ENCODE measurements around the gene ARHGEF28. TPM values are rescaled to one million over a fixed set of nuclear protein-coding genes. Genes with fewer than 3 reads are reported as not detected.

ARHGEF28 gene
- total RNA-seq, 2 experiments from 2014 or later, result not detected

GRCh38 chr5:73607228-73607627 is 18.8 kb upstream of the ARHGEF28 start:
- Mint-ChIP-seq H3K27me3 (peaks cover 16% of the 10 kb centered on the region), H3K27ac (no peak overlapping the region), H3K9me3 (no peaks in the 10 kb centered on the region), H3K4me3 (no peak overlapping the region), H3K36me3 (ENCODE audit: low read depth) (no peaks in the 10 kb centered on the region), H3K4me1 (no peaks in the 10 kb centered on the region)
- no peak for DNase-seq
- POLR2A ChIA-PET, result no interaction called here
- CTCF ChIA-PET, result no interaction called here

- ChIA-PET CTCF (no interaction called here), POLR2A (no interaction called here)
- no peaks in the 10 kb centered on the region for H3K4me1 Mint-ChIP-seq
- peaks cover 18% of the 10 kb centered on the region for H3K27me3 Mint-ChIP-seq
- no peak for DNase-seq
- H3K9me3 Mint-ChIP-seq, result no peaks in the 10 kb centered on the region
- H3K36me3 Mint-ChIP-seq (ENCODE audit: low read depth), result no peaks in the 10 kb centered on the region
- H3K4me3 Mint-ChIP-seq, result no peak overlapping the region
- no peak overlapping the region for H3K27ac Mint-ChIP-seq
Measured at GRCh38 chr5:73612799-73613198, 13.2 kb upstream of the ARHGEF28 start.

GRCh38 chr5:73615085-73615484 is 10.9 kb upstream of the ARHGEF28 start:
- H3K9me3 Mint-ChIP-seq, result no peaks in the 10 kb centered on the region
- no peak overlapping the region for H3K27ac Mint-ChIP-seq
- H3K4me1 Mint-ChIP-seq, result no peaks in the 10 kb centered on the region
- H3K36me3 Mint-ChIP-seq (ENCODE audit: low read depth), result no peaks in the 10 kb centered on the region
- ChIA-PET CTCF (no interaction called here), POLR2A (no interaction called here)
- DNase-seq, result no peak
- no peak overlapping the region for H3K4me3 Mint-ChIP-seq
- peaks cover 26% of the 10 kb centered on the region for H3K27me3 Mint-ChIP-seq

- no peaks in the 10 kb centered on the region for H3K4me1 Mint-ChIP-seq
- no peak overlapping the region for H3K4me3 Mint-ChIP-seq
- ChIA-PET POLR2A (no interaction called here), CTCF (no interaction called here)
- no peaks in the 10 kb centered on the region for H3K36me3 Mint-ChIP-seq (ENCODE audit: low read depth)
- no peak for DNase-seq
- H3K9me3 Mint-ChIP-seq, result no peaks in the 10 kb centered on the region
- H3K27ac Mint-ChIP-seq, result no peak overlapping the region
- peaks cover 24% of the 10 kb centered on the region for H3K27me3 Mint-ChIP-seq
Measured at GRCh38 chr5:73615947-73616346, 10.0 kb upstream of the ARHGEF28 start.

GRCh38 chr5:73617510-73618279 is 8.3 kb upstream of the ARHGEF28 start:
- POLR2A ChIA-PET, result no interaction called here
- DNase-seq, result no peak
- Mint-ChIP-seq H3K4me3 (no peak overlapping the region), H3K4me1 (no peaks in the 10 kb centered on the region), H3K9me3 (no peaks in the 10 kb centered on the region), H3K36me3 (ENCODE audit: low read depth) (no peaks in the 10 kb centered on the region), H3K27me3 (peaks cover 27% of the 10 kb centered on the region), H3K27ac (no peak overlapping the region)
- CTCF ChIA-PET, result interaction anchor here (0.5 kb wide), 1 partner anchor 31 kb away, joined by 3 read pairs; no protein-coding TSS in a partner anchor

- DNase-seq, result no peak
- Mint-ChIP-seq H3K9me3 (no peaks in the 10 kb centered on the region), H3K27ac (no peak overlapping the region), H3K4me1 (no peaks in the 10 kb centered on the region), H3K4me3 (no peak overlapping the region), H3K36me3 (ENCODE audit: low read depth) (no peaks in the 10 kb centered on the region), H3K27me3 (peaks cover 38% of the 10 kb centered on the region)
- CTCF ChIA-PET, result interaction anchor here (0.6 to 1.0 kb wide), 2 partner anchors 14 to 111 kb away, joined by 3 read pairs; no protein-coding TSS in a partner anchor
- POLR2A ChIA-PET, result no interaction called here
Measured at GRCh38 chr5:73619606-73620333, 6.2 kb upstream of the ARHGEF28 start.

GRCh38 chr5:73620334-73620687 is 5.7 kb upstream of the ARHGEF28 start:
- ChIA-PET CTCF (interaction anchor here (0.6 kb wide), 1 partner anchor 110 kb away, joined by 3 read pairs; no protein-coding TSS in a partner anchor), POLR2A (no interaction called here)
- Mint-ChIP-seq H3K36me3 (ENCODE audit: low read depth) (no peaks in the 10 kb centered on the region), H3K27ac (no peak overlapping the region), H3K9me3 (no peaks in the 10 kb centered on the region), H3K27me3 (peaks cover 42% of the 10 kb centered on the region), H3K4me1 (peaks cover 1% of the 10 kb centered on the region), H3K4me3 (no peak overlapping the region)
- no peak for DNase-seq

GRCh38 chr5:73623060-73623459 is 2.9 kb upstream of the ARHGEF28 start:
- Mint-ChIP-seq H3K9me3 (no peaks in the 10 kb centered on the region), H3K4me1 (peaks cover 3% of the 10 kb centered on the region), H3K27ac (no peak overlapping the region), H3K27me3 (peaks cover 61% of the 10 kb centered on the region), H3K36me3 (ENCODE audit: low read depth) (no peaks in the 10 kb centered on the region), H3K4me3 (no peak overlapping the region)
- DNase-seq, result no peak
- ChIA-PET CTCF (no interaction called here), POLR2A (no interaction called here)

- no peaks in the 10 kb centered on the region for H3K36me3 Mint-ChIP-seq (ENCODE audit: low read depth)
- H3K4me1 Mint-ChIP-seq, result peaks cover 3% of the 10 kb centered on the region
- POLR2A ChIA-PET, result no interaction called here
- no peak for DNase-seq
- H3K9me3 Mint-ChIP-seq, result no peaks in the 10 kb centered on the region
- H3K27ac Mint-ChIP-seq, result no peak overlapping the region
- H3K4me3 Mint-ChIP-seq, result no peak overlapping the region
- CTCF ChIA-PET, result no interaction called here
- peaks cover 69% of the 10 kb centered on the region for H3K27me3 Mint-ChIP-seq
Measured at GRCh38 chr5:73623901-73624404, 2.0 kb upstream of the ARHGEF28 start.

- DNase-seq, result no peak
- Mint-ChIP-seq H3K4me3 (no peak overlapping the region), H3K4me1 (peaks cover 3% of the 10 kb centered on the region), H3K27ac (no peak overlapping the region), H3K9me3 (no peaks in the 10 kb centered on the region), H3K27me3 (peaks cover 66% of the 10 kb centered on the region), H3K36me3 (ENCODE audit: low read depth) (no peaks in the 10 kb centered on the region)
- CTCF ChIA-PET, result no interaction called here
- POLR2A ChIA-PET, result no interaction called here
Measured at GRCh38 chr5:73624888-73625287, 1.1 kb upstream of the ARHGEF28 start.

GRCh38 chr5:73625372-73625943 is 538 bp upstream of the ARHGEF28 start:
- Mint-ChIP-seq H3K4me1 (peaks cover 3% of the 10 kb centered on the region), H3K4me3 (peak overlapping the region; percentile 49), H3K9me3 (no peaks in the 10 kb centered on the region), H3K36me3 (ENCODE audit: low read depth) (no peaks in the 10 kb centered on the region), H3K27me3 (peaks cover 65% of the 10 kb centered on the region), H3K27ac (no peak overlapping the region)
- CTCF ChIA-PET, result no interaction called here
- POLR2A ChIA-PET, result no interaction called here
- no peak for DNase-seq

GRCh38 chr5:73626814-73627313 is 868 bp downstream of the ARHGEF28 start:
- Mint-ChIP-seq H3K9me3 (no peaks in the 10 kb centered on the region), H3K27ac (no peak overlapping the region), H3K4me1 (peaks cover 3% of the 10 kb centered on the region), H3K27me3 (peaks cover 68% of the 10 kb centered on the region), H3K4me3 (peak overlapping the region; percentile 10), H3K36me3 (ENCODE audit: low read depth) (no peaks in the 10 kb centered on the region)
- POLR2A ChIA-PET, result no interaction called here
- no peak for DNase-seq
- CTCF ChIA-PET, result no interaction called here

GRCh38 chr5:73629456-73629855 is 3.5 kb downstream of the ARHGEF28 start:
- Mint-ChIP-seq H3K27ac (no peak overlapping the region), H3K27me3 (peaks cover 59% of the 10 kb centered on the region), H3K4me1 (peaks cover 3% of the 10 kb centered on the region), H3K9me3 (no peaks in the 10 kb centered on the region), H3K4me3 (no peak overlapping the region), H3K36me3 (ENCODE audit: low read depth) (no peaks in the 10 kb centered on the region)
- ChIA-PET POLR2A (no interaction called here), CTCF (no interaction called here)
- no peak for DNase-seq

Measured in activated CD4-positive, alpha-beta T cell treated with anti-CD3 and anti-CD28 coated beads, Interleukin-2, amount 10 ng/mL, durations not matched to agents 7 days and 5 days (primary cell).